Measurements from ENCODE around the gene LSP1.

Gene LSP1

GRCh38 chr11:1920128-1920908 lies 67.4 kb downstream of the LSP1 start:
- no peak for DNase-seq

GRCh38 chr11:1920909-1921573 lies 68.2 kb downstream of the LSP1 start:
- DNase-seq, result no peak

- no peak for DNase-seq
Observed at GRCh38 chr11:1921574-1922141, 68.8 kb downstream of the LSP1 start.

- DNase-seq, result no peak
Observed at GRCh38 chr11:1922481-1923081, 69.7 kb downstream of the LSP1 start.

GRCh38 chr11:1923201-1923956 lies 70.5 kb downstream of the LSP1 start:
- DNase-seq, result no peak

- no peak for DNase-seq
Observed at GRCh38 chr11:1924181-1924580, 71.3 kb downstream of the LSP1 start.

- DNase-seq, result no peak
Observed at GRCh38 chr11:1924646-1925372, 71.9 kb downstream of the LSP1 start.

GRCh38 chr11:1925373-1926155 lies 72.7 kb downstream of the LSP1 start:
- no peak for DNase-seq

GRCh38 chr11:1926156-1927025 lies 73.5 kb downstream of the LSP1 start:
- no peak for DNase-seq

GRCh38 chr11:1927026-1927847 lies 74.4 kb downstream of the LSP1 start:
- no peak for DNase-seq

GRCh38 chr11:1927848-1928469 lies 75.1 kb downstream of the LSP1 start:
- DNase-seq, result no peak

GRCh38 chr11:1928470-1928890 lies 75.6 kb downstream of the LSP1 start:
- no peak for DNase-seq

- no peak for DNase-seq
Observed at GRCh38 chr11:1928891-1929541, 76.1 kb downstream of the LSP1 start.

GRCh38 chr11:1929621-1930461 lies 77.0 kb downstream of the LSP1 start:
- no peak for DNase-seq

GRCh38 chr11:1930462-1930830 lies 77.6 kb downstream of the LSP1 start:
- no peak for DNase-seq

- no peak for DNase-seq
Observed at GRCh38 chr11:1931341-1932104, 78.6 kb downstream of the LSP1 start.

GRCh38 chr11:1932105-1932480 lies 79.2 kb downstream of the LSP1 start:
- no peak for DNase-seq

Data from activated gamma-delta T cell treated with Interleukin-2 at 50 U/mL for 16 hours (primary cell).